Stimulated activated CD4-positive, alpha-beta T cell treated with anti-CD3 and anti-CD28 coated beads, Interleukin-4, amount 100 ng/mL, for 1 hour (primary cell): ENCODE results near the gene RELL2.

Experiments used
- DNase-seq: peaks from one replicate; pipeline ENCODE4 v3.0.0-alpha.2; 2020

The RELL2 gene

DNA sequence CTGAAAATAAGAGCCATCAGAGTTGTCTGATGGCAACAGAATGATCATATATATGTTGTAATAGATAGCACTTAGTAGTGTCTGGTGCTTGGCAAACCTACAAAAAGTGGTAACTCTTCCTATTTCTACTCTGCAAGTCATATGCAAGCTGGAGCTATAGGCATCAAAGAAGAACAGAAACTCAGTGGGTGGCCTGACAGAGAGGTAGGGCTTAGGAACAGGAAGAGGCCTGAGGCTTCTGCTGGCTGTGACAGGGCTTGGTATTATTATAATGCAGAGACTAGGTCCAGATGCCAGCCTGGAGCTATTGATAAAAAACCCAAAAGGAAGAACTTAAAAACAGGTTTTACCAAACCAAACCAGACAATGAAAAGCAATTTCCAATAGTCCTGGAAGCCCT lies 13.6 kb upstream of the RELL2 start:
- no peak for DNase-seq

DNA sequence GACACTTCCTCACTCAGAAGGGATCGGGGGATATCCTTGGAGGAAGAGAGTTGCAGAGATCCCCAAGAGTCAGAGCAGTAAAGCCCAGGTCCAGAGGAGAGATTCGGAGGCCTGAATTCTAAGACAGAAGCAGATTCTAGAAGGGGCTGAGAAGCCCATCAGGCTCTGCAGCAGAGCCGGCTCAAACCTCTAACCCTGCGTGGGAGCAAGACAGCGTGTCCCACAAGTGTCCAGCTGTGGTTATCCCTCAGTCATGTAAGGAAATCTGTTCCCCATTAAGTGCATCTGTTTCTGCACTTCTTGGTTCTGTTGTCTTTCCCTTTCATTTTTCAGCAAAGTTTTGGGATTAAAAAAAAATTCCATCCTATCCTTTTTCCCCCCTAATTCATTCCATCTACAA lies 13.2 kb upstream of the RELL2 start:
- DNase-seq = no peak

DNA sequence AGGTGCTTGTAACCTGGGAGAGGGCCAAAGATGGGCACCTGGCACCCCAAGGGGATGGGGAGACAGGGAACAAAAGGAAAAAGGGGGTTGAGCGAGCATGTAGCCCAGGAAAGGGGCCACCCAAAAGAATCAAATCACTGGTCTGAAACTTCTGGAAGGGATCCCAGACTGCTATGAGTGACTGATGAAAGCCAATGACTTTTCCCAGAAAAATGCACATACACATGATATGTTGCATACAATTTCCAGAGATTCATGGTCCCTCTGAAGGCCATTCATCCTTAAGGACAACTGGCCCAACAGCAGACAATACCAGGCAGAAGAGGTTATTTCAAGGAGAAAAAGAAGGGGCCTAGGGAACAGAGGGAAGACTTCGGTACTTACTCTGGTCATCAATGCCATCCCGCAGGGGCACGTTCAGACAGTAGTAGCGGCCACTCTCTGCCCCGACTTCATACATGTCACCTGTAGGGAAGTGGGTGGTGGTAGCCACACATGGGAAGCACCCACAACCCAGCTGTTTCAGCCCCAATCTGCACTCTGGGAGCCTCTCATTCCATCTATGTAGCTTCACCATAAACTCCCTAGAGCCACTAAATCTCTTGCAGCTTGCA lies 8.5 kb upstream of the RELL2 start:
- no peak for DNase-seq

DNA sequence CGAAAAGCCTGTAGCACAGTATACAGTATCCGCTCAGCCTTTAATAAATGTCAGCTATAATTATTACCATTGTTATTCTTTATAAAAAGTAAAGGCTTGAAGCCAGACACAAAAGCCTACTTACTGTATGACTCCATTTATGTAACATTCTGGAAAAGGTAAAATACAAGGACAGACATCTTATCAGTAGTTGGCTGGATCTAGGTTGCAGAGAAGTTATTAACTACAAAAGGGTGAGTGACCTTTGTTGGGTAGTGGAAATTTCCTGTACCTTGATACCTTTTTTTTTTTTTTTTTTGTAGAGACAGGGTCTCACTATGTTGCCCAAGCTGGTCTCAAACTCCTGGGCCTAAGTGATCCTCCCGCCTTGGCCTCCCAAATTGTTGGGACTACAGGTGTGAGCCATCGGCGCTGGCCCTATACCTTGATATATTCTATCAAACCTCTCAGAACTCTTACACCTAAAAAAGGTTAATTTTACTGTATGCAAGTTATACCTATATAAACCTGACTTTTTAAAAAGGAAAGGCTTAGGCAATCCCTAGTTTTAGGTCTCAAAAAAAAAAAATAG lies 6.1 kb upstream of the RELL2 start:
- no peak for DNase-seq

DNA sequence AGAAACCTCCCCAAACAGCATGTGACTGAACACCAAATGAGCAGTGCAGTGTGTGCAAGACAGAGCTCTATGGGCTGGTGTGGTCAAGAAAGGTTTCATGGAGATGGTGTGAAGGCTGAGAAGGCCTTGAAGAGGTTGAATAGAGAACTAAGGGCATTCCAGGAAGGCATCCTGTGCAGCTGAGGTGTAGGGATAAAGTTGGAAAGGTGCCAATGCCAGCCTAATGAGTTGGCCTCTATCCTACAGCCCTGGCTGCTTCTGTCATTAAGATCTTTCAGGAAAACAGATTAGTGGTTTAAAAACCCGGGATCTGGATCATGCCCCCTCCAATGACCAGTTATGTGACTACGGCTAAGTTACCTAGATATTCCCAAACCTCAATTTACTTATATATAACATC lies 4.1 kb upstream of the RELL2 start:
- DNase-seq = no peak

DNA sequence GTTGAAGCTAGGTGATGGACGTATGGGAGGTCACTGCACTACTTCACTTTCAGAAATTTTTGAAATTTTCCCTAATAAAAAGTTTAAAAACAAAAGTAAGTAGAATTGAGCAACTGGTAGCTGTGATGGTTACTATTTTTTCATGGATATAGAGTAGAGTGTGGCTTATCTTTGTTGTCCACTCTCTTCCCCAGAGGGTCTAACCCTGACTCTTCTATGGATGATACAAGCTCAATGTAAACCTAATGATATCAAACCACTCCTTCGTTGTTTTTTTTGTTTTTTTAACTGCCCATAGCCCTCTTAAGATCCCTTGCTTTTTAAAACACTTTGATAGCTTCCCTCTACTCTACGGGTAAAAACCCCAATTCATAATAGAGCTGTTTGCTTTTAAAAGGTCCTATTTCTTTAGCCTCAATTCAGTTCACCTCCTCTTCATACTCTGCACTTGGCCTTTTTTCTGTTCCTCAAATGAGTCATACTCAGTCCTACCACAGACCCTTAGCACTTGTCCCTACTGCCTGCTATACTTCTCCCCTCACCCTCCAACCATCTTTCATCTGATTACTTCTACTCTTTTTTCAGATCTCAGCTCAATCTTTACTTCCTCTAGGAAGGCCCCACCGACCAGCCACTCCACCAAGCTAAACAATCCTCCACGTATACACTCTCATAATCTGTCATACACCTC lies 2.8 kb upstream of the RELL2 start:
- no peak for DNase-seq

DNA sequence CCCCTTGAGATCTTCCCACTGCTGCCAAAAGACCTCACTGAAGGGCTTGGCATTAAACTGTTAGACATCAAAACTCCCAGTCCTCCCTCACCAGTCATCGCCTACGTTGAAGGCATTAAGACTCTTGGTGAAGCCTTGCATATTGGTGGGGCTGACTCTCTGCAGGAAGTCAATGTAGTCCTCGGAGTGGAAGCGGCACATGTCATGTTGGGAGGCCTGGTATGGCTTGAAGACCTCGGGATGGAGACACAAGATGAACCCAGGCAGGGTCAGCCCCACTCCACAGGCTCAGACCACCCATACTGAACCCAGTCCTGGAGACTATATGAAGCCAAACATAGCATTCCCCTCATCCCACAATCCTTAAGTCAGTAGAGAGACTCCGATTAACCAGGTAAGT lies 2.1 kb upstream of the RELL2 start:
- DNase-seq = no peak

DNA sequence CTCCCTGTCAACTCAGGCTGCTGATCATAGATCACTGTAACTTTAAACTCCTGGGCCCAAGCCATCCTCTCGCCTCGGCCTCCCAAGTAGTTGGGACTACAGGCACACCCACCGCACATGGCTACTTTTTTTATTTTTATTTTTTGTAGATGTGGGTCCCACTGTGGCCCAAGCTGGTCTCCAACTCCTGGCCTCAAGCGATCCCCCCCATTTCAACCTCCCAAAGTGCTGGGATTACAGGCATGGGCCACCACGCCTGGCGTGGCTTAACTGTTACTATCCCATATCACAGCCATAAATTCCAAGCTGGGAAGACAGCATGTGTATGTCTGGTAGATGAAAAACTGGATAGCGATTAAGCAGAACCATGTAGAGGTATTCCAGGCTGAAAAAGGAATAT lies 1.2 kb upstream of the RELL2 start:
- DNase-seq = no peak

DNA sequence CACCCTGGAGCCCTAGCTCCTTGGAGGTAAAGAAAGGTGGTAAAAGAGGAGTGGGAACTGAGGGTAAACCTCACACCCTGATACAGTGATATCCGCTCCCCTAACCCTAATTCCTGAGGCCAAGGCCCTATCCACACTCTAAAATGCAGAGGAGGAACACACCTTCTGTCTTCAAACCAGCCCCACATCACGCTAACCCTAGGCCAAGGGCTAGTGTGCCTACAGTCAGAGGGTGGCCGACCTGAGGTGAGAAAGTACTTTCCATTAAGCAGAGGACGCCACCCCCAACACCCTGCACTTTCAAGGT lies 738 bp upstream of the RELL2 start:
- DNase-seq = no peak

DNA sequence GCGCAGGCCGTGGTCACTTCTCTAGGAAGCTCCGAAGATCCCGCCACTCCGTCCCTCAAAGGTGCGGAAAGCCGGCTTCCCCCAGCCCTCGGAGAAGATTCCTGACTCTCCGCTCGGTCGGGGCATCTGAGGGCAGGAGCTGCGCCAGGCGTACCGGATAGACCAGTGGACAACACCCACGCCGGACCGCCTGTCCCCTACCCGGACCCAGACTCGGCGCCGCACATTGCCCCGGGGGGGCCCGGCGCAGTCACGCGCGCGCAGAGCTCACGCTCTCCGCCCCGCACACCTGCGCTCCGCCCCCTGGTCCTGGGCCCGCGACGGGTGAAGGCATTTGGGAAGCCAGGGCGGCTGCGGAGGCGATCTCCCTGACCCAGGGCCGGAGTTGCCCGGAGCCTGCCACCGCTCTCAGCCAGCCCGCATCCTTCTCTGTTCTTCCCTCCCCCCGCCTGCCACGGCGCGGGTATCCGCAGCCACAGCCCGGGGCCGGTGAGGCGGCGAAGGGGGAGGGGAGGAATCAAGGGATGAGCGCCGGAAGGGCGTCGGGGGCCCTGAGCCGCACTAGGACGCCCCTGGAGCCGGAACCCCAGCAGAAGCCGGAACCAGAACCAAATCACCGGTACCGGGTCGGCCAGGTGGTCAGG lies 448 bp downstream of the RELL2 start:
- DNase-seq = peak; percentile 66

DNA sequence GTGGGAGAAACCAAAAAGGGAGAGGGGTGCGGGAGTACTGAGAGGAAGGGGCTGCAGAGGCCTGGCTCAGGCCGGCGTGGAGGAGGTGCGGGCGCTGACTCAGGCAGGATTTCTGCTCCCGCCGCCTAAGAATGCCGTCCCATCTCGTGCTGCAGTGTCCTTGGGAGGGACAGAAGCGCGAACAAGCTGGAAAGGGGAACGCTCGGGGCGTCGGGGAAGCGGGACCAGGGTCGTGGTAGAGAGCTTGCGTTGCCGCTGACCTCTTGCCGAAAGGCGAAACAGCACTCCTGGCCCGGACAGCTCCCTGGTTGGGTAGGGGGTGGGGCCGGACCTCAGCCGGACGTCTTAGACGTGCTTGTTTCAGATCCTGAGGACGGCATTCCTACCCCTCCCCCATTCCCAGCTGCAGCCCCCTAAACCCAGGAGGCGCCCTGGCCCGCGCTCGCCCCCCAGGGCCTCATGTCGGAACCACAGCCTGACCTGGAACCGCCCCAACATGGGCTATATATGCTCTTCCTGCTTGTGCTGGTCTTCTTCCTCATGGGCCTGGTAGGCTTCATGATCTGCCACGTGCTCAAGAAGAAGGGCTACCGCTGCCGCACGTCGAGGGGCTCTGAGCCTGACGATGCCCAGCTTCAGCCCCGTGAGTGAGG lies 1.1 kb downstream of the RELL2 start:
- DNase-seq = peak; percentile 61

DNA sequence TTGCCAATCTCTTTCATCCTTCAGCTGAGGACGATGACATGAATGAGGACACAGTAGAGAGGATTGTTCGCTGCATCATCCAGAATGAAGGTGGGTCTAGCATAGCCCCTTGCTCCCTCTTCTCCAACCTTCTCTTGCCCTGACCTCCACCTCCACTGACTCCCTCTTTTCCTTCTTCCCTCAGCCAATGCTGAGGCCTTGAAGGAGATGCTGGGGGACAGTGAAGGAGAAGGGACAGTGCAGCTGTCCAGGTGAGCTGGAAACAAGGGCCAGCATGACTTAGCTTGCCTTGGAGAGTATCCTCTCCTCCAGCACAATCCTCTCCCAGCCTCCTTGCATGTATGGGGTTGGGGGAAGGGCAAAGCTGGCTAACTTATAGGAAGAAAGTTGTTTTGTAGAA lies 2.0 kb downstream of the RELL2 start:
- DNase-seq = no peak

DNA sequence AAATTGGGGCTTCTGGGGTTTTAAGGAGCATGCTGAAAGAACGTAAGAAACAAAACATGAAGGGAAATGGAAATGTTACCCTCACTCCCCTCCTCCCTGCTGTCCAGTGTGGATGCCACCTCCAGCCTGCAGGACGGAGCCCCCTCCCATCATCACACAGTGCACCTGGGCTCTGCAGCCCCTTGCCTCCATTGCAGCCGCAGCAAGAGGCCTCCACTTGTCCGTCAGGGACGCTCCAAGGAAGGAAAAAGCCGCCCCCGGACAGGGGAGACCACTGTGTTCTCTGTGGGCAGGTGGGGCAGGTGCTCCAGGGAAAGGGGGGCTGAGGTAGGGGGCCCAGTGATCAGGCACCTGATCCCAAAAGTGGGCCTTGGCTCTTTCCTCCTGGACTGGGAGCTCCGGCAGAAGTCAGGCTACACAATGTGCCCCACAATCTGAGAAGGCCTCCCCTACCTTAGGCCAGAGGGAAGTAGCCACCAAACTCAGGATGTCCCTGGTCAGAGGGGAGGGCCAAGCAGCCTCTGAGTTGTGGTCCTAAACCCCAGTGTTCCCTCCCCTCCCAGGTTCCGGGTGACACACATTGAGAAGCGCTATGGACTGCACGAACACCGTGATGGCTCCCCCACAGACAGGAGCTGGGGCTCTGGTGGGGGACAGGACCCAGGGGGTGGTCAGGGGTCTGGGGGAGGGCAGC lies 2.7 kb downstream of the RELL2 start:
- no peak for DNase-seq

DNA sequence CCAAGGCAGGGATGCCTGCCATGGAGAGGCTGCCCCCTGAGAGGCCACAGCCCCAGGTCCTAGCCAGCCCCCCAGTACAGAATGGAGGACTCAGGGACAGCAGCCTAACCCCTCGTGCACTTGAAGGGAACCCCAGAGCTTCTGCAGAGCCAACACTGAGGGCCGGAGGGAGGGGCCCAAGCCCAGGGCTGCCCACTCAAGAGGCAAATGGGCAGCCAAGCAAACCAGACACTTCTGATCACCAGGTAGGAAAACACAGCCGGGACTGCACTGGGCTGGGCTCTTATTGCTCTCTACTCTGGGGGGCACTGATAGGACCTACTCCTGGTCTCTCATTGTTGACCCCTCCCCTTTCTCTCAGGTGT lies 3.2 kb downstream of the RELL2 start:
- no peak for DNase-seq

DNA sequence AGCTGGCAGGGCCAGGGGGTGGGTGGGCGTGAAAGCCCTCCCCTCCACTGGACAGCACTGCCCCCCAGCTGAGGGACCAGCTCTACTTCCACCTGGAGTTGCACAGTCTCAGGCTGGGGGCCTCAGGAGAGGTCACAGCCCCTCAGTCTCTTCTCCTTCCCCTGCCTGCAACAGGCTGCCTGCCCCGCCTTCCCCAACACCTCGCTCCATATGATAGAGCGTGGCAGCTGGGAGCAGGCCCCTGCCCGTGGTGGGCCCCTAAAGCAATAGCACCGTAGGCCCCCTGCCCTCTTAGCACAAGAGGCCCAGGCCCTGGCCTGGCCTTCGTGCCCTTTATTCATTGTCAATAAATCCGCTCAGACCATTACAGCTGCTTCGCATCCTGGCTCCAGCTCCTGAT lies 3.9 kb downstream of the RELL2 start:
- DNase-seq = no peak

DNA sequence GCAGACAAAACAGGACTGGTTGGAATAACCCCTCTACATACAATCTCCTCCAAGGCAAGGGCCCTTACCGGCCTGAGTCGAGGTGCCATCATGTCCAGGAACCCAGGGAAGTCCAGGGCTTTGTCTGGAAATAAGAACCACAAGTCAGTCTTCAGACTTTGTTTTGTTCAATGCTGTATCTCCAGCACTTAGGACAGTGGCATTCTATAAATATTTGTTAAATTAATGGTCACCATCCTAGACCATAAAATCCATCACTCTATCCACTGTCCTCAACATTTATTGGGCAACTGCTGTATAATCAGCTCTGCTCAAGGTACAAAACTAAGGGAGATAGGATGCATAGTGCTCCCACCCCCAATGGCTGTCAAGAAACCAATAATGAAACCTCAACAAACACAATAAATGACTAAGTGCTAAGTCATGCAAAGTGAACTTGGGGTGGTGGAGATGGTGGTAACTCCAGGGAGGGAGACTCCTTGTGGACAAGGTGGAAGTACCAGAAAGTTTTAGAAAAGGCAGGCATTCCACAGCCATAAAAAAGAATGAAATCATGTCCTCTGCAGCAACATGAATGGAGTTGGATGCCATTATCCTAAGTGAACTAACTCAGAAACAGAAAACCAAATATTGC lies 5.0 kb downstream of the RELL2 start:
- DNase-seq = no peak

DNA sequence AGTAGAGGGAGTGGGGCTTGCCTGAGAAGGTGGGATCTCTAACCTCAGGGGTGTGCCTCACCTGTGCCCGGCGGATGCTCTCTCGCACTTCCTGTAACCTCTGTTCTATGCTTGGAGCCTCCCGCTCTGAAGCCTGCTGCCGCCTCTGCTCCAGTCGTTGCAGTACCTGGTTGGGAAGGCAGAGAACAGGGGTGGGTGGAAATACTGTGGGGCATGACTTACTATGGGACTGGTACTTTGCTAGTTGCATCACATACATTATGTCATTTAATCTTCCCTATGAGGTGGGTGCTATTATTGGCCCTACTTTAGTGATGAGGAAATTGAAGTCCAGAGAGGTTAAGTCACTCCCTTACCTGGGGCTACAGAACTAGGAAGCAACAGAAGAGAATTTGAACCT lies 9.2 kb downstream of the RELL2 start:
- no peak for DNase-seq

DNA sequence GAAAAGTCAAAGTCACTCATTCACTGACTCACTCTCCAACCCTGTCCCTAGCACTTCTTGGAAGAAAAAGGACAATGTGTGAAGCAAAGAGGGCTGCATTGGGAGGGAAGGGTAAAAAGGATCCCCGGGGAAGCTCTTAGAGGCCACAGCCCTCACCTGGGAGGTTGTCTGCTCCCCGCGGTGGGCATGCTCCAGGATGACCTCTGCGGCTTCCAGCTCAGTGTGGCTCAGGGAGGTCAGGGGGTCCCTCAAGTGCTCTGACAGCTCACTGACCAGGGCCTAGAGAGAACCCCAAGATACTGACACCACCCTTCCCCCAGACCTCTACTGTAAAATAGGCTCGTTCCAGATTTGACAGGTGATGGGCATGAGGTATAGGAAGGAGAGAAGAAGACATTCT lies 10.4 kb downstream of the RELL2 start:
- no peak for DNase-seq

DNA sequence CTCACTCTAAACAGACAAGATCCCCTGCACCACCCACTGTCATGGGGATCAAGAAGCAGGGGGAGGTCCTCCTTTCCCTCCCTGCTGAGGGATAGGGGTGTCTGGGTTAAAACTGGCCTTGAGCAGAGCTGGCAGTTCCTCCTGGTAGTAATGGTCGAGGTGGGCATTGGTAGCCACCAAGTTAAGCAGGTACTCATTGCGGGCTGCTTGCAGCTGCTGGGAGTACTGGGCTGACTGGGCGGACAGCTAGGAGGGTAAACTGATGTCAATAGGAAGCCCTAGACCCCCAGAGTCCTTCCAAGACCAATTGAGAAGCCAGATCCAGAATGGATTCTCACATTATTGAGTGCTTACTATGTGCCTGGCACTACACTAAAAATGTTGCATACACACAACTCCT lies 11.1 kb downstream of the RELL2 start:
- no peak for DNase-seq

DNA sequence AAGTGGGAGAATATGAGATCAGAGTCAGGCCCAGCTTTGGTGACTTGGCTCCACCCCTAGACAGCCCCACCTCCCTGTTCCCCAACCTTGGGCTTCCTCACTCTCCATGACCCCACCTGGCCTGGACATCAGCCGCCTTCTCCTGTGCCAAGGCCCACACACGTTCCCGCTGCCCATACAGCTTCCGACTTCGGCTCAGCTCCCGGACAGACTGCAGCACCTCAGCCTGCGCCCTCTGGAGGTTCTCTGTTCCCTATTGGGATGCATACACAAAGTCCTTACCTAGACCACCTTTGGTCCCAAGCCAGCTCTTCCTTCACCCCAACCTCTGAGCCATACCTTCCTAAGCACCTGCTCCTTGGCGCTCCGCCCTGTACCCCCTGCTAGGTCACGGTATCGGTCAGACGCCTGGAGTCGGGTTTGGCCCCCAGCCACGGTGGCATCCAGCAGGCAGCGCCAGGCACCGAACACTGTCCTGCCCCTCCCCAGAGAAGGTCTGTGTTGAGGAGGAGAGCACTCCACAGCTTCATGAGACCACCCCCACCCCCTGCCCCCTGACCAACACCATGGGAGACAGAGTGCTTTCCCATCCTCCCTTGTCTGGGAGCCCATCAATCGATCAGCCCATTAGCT lies 12.4 kb downstream of the RELL2 start:
- no peak for DNase-seq

DNA sequence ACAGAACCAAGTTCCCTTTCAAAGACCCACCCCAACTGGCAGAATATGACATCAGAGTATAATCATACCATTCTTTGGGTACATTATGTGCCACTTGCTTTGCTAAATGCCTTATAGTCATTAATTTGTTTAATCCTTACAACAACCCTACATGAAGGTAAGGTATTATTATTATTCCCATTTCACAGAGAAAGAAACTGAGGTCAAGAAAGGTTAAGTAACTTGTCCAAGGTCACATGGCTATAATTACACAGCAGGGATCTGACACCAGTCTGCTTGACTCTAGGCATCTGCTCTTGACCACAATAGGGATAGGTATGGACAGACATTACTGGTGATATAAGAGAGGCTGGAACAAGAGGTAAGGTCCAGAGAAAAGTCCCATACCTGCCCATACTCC lies 13.2 kb downstream of the RELL2 start:
- DNase-seq = no peak
